GM23338 (cell line): ENCODE results near the gene ALB.

Source experiments
- CTCF ChIP-seq, 2 experiments: fragments of 200-600 bp in 1 of 2; sonication (generic) in 1 of 2; conservative IDR thresholded peaks; 2 replicates each; pipeline versions ENCODE4 v1.5.1 to v1.6.1; 2016 to 2017; ENCODE audit warnings: antibody characterized with exemption in 2 of 2, low read depth in 2 of 2, mild to moderate bottlenecking in 2 of 2, moderate library complexity in 1 of 2
- EZH2 ChIP-seq: fragments of 200-600 bp; sonication (generic); IDR thresholded peaks from one replicate; pipeline ENCODE4 v1.8.0; 2017; ENCODE audit warnings: antibody characterized with exemption, mild to moderate bottlenecking, low read depth; ENCODE audit not compliant: unreplicated experiment
- EZH2phosphoT487 ChIP-seq: fragments of 200-600 bp; sonication (generic); IDR thresholded peaks from one replicate; pipeline ENCODE4 v1.8.1; 2018; ENCODE audit warnings: antibody characterized with exemption; ENCODE audit not compliant: unreplicated experiment
- POLR2AphosphoS5 ChIP-seq: IDR thresholded peaks from 2 replicates; pipeline ENCODE4 v1.6.1; 2016; ENCODE audit warnings: antibody characterized with exemption, low read depth

GRCh38 chr4:73423184-73423583 is 19.1 kb downstream of the ALB start:
- TF ChIP-seq POLR2AphosphoS5 (no peak), EZH2phosphoT487 (no peak), CTCF (conservative IDR thresholded peaks at IDR 0.05; ENCODE audit: low read depth in 2 of 2) (no peak), EZH2 (no peak)
